HepG2 (cell line): ENCODE data around the gene SLAMF8. TPM values are rescaled to one million over a fixed set of nuclear protein-coding genes. Genes with fewer than 3 reads are reported as not detected.

ENCODE experiments used
- ATAC-seq: fragments of 200-7000 bp; cut with Tn5 transposase; 3 replicates; pipeline ENCODE4 v1.9.1; 2020; ENCODE audit warnings: mild to moderate bottlenecking, moderate library complexity
- BruUV-seq: library from RNA; stranded (reverse); fragments of 400-500 nt; replicated peaks from 2 replicates; lab custom pipeline; 2021; lab: Mats Ljungman, UMichigan
- CTCF ChIA-PET: fragments of 300-600 bp; formaldehyde crosslinking; extraction: SDS; loops from one replicate; lab custom pipeline; 2021; ENCODE audit warnings: low total read pairs, inconsistent platforms, low intra/inter-chr PET ratio; lab: Yijun Ruan, JAX
- POLR2A ChIA-PET: fragments of 350-600 bp; sonication (Branson Sonifier 250); formaldehyde crosslinking; loops from one replicate; lab custom pipeline; 2020; ENCODE audit warnings: antibody characterized with exemption, inconsistent platforms; lab: Yijun Ruan, JAX
- DNase-seq: peaks from one replicate; pipeline ENCODE4 v3.0.0-alpha.2; 2015; ENCODE audit warnings: low spot score
- FAIRE-seq: peaks from 3 replicates; lab custom pipeline; 2011; peaks lifted over from hg19 to GRCh38; lab: Jason Lieb, UNC
- H2AFZ ChIP-seq: one replicate; pipeline ENCODE4 v1.6.1; 2011; ENCODE audit warnings: low read length, inconsistent platforms
- H3K27ac ChIP-seq: fragments of 300-600 bp; 3 replicates; pipeline ENCODE4 v1.8.0; 2011; ENCODE audit warnings: mixed run types, mild to moderate bottlenecking, mixed read lengths, low read length, inconsistent platforms; ENCODE audit not compliant: insufficient read depth; ENCODE audit errors: extremely low read length
- H3K27me3 ChIP-seq, 2 experiments: fragments of 200-600 bp in 1 of 2; 2 replicates in 1 of 2; 3 replicates in 1 of 2; pipeline versions ENCODE4 v1.6.0 to v1.8.0; 2011; ENCODE audit warnings: low read length in 2 of 2, mild to moderate bottlenecking in 2 of 2, moderate library complexity in 2 of 2, inconsistent platforms in 1 of 2; ENCODE audit not compliant: insufficient read depth in 2 of 2, control insufficient read depth in 1 of 2
- H3K36me3 ChIP-seq, 2 experiments: fragments of 200-600 bp in 1 of 2; replicated peaks in 1 of 2; 2 replicates in 1 of 2; 3 replicates in 1 of 2; pipeline versions ENCODE4 v1.5.1 to v1.8.0; 2011; ENCODE audit warnings: low read length in 2 of 2, inconsistent platforms in 1 of 2; ENCODE audit not compliant: insufficient read depth in 2 of 2, control insufficient read depth in 1 of 2
- H3K4me1 ChIP-seq: 2 replicates; pipeline ENCODE4 v1.5.1; 2012; ENCODE audit warnings: low read length, inconsistent platforms; ENCODE audit not compliant: insufficient read depth
- H3K4me2 ChIP-seq: 2 replicates; pipeline ENCODE4 v1.6.0; 2011; ENCODE audit warnings: low read depth, low read length, inconsistent platforms
- H3K4me3 ChIP-seq, 3 experiments: fragments of 200-600 bp in 1 of 3; sonication (generic), shearing (Covaris generic) in 1 of 3; replicated peaks in 1 of 3; 2 replicates each; pipeline ENCODE4 v1.5.1; 2011 to 2016; ENCODE audit warnings: low read length in 3 of 3, inconsistent platforms in 2 of 3, low read depth in 2 of 3, mild to moderate bottlenecking in 2 of 3, control low read depth in 1 of 3, mixed read lengths in 1 of 3; ENCODE audit not compliant: insufficient read depth in 1 of 3
- H3K79me2 ChIP-seq: one replicate; pipeline ENCODE4 v1.6.1; 2011; ENCODE audit warnings: low read length, inconsistent platforms; ENCODE audit not compliant: insufficient read depth
- H3K9ac ChIP-seq: 2 replicates; pipeline ENCODE4 v1.6.0; 2011; ENCODE audit warnings: mild to moderate bottlenecking, low read depth, low read length, inconsistent platforms; ENCODE audit not compliant: insufficient read depth
- H3K9me3 ChIP-seq: 2 replicates; pipeline ENCODE4 v1.5.1; 2012; ENCODE audit warnings: mild to moderate bottlenecking, low read length
- H4K20me1 ChIP-seq: 2 replicates; pipeline ENCODE4 v1.6.0; 2011; ENCODE audit warnings: inconsistent platforms, mild to moderate bottlenecking, low read length, moderate library complexity; ENCODE audit not compliant: insufficient read depth
- CAMTA2 ChIP-seq: sonication (generic); formaldehyde crosslinking; IDR thresholded peaks from 2 replicates; pipeline ENCODE4 v1.4.0; 2020; ENCODE audit warnings: mild to moderate bottlenecking, missing genetic modification reagents, borderline replicate concordance
- FOXO1 ChIP-seq: sonication (generic); formaldehyde crosslinking; IDR thresholded peaks from 2 replicates; pipeline ENCODE4 v1.4.0; 2020; ENCODE audit warnings: missing genetic modification reagents
- GATA4 ChIP-seq: sonication (generic); IDR thresholded peaks from 2 replicates; pipeline ENCODE4 v1.6.1; 2016; ENCODE audit warnings: antibody characterized with exemption, low read depth, borderline replicate concordance
- HCFC1 ChIP-seq: fragments of 150-350 bp; IDR thresholded peaks from 2 replicates; pipeline ENCODE4 v1.6.1; 2014; ENCODE audit warnings: low read depth, low read length
- HNRNPH1 ChIP-seq: fragments of 200-400 bp; formaldehyde crosslinking; optimal IDR thresholded peaks from 2 replicates; pipeline ENCODE3; 2017; ENCODE audit warnings: mild to moderate bottlenecking, low read depth, low read length
- MAZ ChIP-seq, 2 experiments: sonication (generic) in 1 of 2; formaldehyde crosslinking in 1 of 2; IDR thresholded peaks; 2 replicates each; pipeline versions ENCODE4 v1.5.0 to v1.6.1; 2012 to 2020; ENCODE audit warnings: low read depth in 2 of 2, mild to moderate bottlenecking in 2 of 2, borderline replicate concordance in 1 of 2, improper control_type of control experiment in 1 of 2, low read length in 1 of 2, missing genetic modification reagents in 1 of 2, moderate library complexity in 1 of 2
- MEF2D ChIP-seq: sonication (generic); formaldehyde crosslinking; IDR thresholded peaks from 2 replicates; pipeline ENCODE4 v1.5.1; 2020; ENCODE audit warnings: mild to moderate bottlenecking, missing genetic modification reagents
- NFE2L2 ChIP-seq: fragments of 150-350 bp; IDR thresholded peaks from 2 replicates; pipeline ENCODE4 v1.6.1; 2014; ENCODE audit warnings: low read length
- PRDM4 ChIP-seq: sonication (generic); formaldehyde crosslinking; IDR thresholded peaks from 2 replicates; pipeline ENCODE4 v1.9.0; 2021; ENCODE audit warnings: missing genetic modification reagents, borderline replicate concordance
- RARG ChIP-seq: sonication (generic); formaldehyde crosslinking; IDR thresholded peaks from 2 replicates; pipeline ENCODE4 v1.4.0; 2020; ENCODE audit warnings: low read depth, mild to moderate bottlenecking, missing genetic modification reagents
- SOX13 ChIP-seq, 3 experiments: fragments of 450-650 bp in 1 of 3; sonication (generic) in 1 of 3; formaldehyde crosslinking in 1 of 3; IDR thresholded peaks in 2 of 3; conservative IDR thresholded peaks in 1 of 3; 2 replicates each; pipeline versions ENCODE4 v1.5.0 to v1.6.1; 2016 to 2020; ENCODE audit warnings: antibody characterized with exemption in 1 of 3, mild to moderate bottlenecking in 1 of 3, missing compliant biosample characterization in 1 of 3, missing genetic modification reagents in 1 of 3, moderate library complexity in 1 of 3
- SRSF1 ChIP-seq: fragments of 200-400 bp; formaldehyde crosslinking; optimal IDR thresholded peaks from 2 replicates; pipeline ENCODE3; 2017; ENCODE audit warnings: mild to moderate bottlenecking, low read depth, low read length, moderate library complexity
- SRSF9 ChIP-seq: fragments of 200-400 bp; formaldehyde crosslinking; IDR thresholded peaks from 2 replicates; pipeline ENCODE4 v1.6.1; 2018; ENCODE audit warnings: borderline replicate concordance, mild to moderate bottlenecking, low read depth, low read length; ENCODE audit not compliant: insufficient read depth, poor library complexity, severe bottlenecking
- SSRP1 ChIP-seq: IDR thresholded peaks from 2 replicates; pipeline ENCODE4 v1.6.1; 2016; ENCODE audit warnings: control low read depth
- TFDP2 ChIP-seq: sonication (generic); formaldehyde crosslinking; IDR thresholded peaks from 2 replicates; pipeline ENCODE4 v1.4.0; 2020; ENCODE audit warnings: missing genetic modification reagents
- ZBTB7B ChIP-seq: sonication (generic); formaldehyde crosslinking; IDR thresholded peaks from 2 replicates; pipeline ENCODE4 v1.4.0; 2020; ENCODE audit warnings: missing genetic modification reagents
- ZNF12 ChIP-seq: sonication (generic); formaldehyde crosslinking; IDR thresholded peaks from 2 replicates; pipeline ENCODE4 v1.5.0; 2020; ENCODE audit warnings: missing genetic modification reagents
- ZNF350 ChIP-seq: sonication (generic); formaldehyde crosslinking; IDR thresholded peaks from 2 replicates; pipeline ENCODE4 v1.4.0; 2020; ENCODE audit warnings: mild to moderate bottlenecking, low read depth, missing genetic modification reagents, borderline replicate concordance
- ZNF580 ChIP-seq: IDR thresholded peaks from 2 replicates; pipeline ENCODE4 v1.6.1; 2016; ENCODE audit warnings: low read depth, borderline replicate concordance
- ZNF598 ChIP-seq: sonication (generic); formaldehyde crosslinking; IDR thresholded peaks from 2 replicates; pipeline ENCODE4 v1.5.1; 2020; ENCODE audit warnings: mild to moderate bottlenecking, missing genetic modification reagents, borderline replicate concordance
- WGBS: methylation state at CpG from one replicate; pipeline ENCODE4 v1.1.6; 2017; ENCODE audit warnings: low lambda C conversion rate; 5-methylcytosine and 5-hydroxymethylcytosine counted together
- in situ Hi-C: cut with HindIII; loops from 2 replicates; pipeline ENCODE4 v1.10.0; 2017; ENCODE audit warnings: low pct_unique_long_range_greater_than_20kb; ENCODE audit not compliant: extremely low pct_ligation_motif_present
- intact Hi-C: fragments of 100-400 bp; cut with micrococcal nuclease; formaldehyde crosslinking; loops from one replicate; pipeline ENCODE4 v1.10.0; 2022; ENCODE audit not compliant: unreplicated experiment
- polyA plus RNA-seq, 8 experiments: library from polyadenylated mRNA; depleted of rRNA in 3 of 8; stranded (reverse) in 7 of 8; unstranded in 1 of 8; fragments of >200 nt; fragmentation: Illumina TruSeq in 4 of 8; extraction: Trizol in 4 of 8; gene quantifications; 2 replicates each; pipeline versions ENCODE4 v1.2.1 to v1.2.3, GENCODE V29; 2011 to 2016; ENCODE audit warnings: low read depth in 4 of 8, missing spikeins in 1 of 8, mixed read lengths in 1 of 8; ENCODE audit not compliant: insufficient read depth in 1 of 8
- total RNA-seq, 5 experiments: library from RNA; depleted of rRNA; stranded (reverse); fragments of >200 nt; fragmentation: Illumina TruSeq; extraction: Trizol; gene quantifications; 2 replicates each; pipeline ENCODE4 v1.2.3, GENCODE V29; 2016; ENCODE audit warnings: low read depth in 1 of 5

The SLAMF8 gene
- total and polyA plus RNA-seq, 2 of the 13 experiments (the other 11 are each of a cell fraction or from before 2014, with no cell fraction given) = not detected

GRCh38 chr1:159781992-159782391 is 44.7 kb upstream of the SLAMF8 start:
- no TSS peak for BruUV-seq
- Histone ChIP-seq H3K4me1 (no peaks in the 10 kb centered on the region), H3K9ac (no peak overlapping the region), H3K4me3 (no peak overlapping the region), H3K9me3 (no peaks in the 10 kb centered on the region), H3K79me2 (no peaks in the 10 kb centered on the region), H4K20me1 (no peaks in the 10 kb centered on the region), H2AFZ (no peak overlapping the region), H3K4me2 (no peak overlapping the region), H3K27ac (no peak overlapping the region), H3K27me3 (no peaks in the 10 kb centered on the region), H3K36me3 (no peaks in the 10 kb centered on the region)
- DNase-seq (no peak), ATAC-seq (no peak; the same call in 1 of the 3 replicates), FAIRE-seq (no peak)
- no peak for TF ChIP-seq SOX13 (IDR thresholded peaks at IDR 0.05)
- no peak for TF ChIP-seq SOX13 (CRISPR knock-in tag; conservative IDR thresholded peaks at IDR 0.05 in 1 of 2, IDR thresholded peaks at IDR 0.05 in 1 of 2)
- TF ChIP-seq HCFC1 = no peak
- TF ChIP-seq SSRP1 (CRISPR knock-in tag) = no peak
- TF ChIP-seq SRSF9 = no peak
- no peak for TF ChIP-seq MEF2D
- no peak for TF ChIP-seq ZNF580 (CRISPR knock-in tag)
- TF ChIP-seq ZNF350 (CRISPR knock-in tag) = no peak
- TF ChIP-seq NFE2L2 = no peak
- no peak for TF ChIP-seq TFDP2
- TF ChIP-seq ZNF12 (CRISPR knock-in tag) = no peak
- TF ChIP-seq MAZ (IDR thresholded peaks at IDR 0.05; ENCODE audit: borderline replicate concordance, low read depth, low read length) = no peak
- no peak for TF ChIP-seq MAZ (CRISPR knock-in tag; IDR thresholded peaks at IDR 0.05; ENCODE audit: low read depth)
- TF ChIP-seq PRDM4 (CRISPR knock-in tag) = no peak
- no peak for TF ChIP-seq CAMTA2 (CRISPR knock-in tag)
- no peak for TF ChIP-seq ZNF598
- no peak for TF ChIP-seq HNRNPH1
- no peak for TF ChIP-seq RARG (CRISPR knock-in tag)
- no peak for TF ChIP-seq GATA4
- no peak for TF ChIP-seq FOXO1 (CRISPR knock-in tag)
- TF ChIP-seq SRSF1 = no peak
- TF ChIP-seq ZBTB7B = no peak
- 30% methylated on average over 7 of the region's 12 CpGs for WGBS
- ChIA-PET POLR2A (no interaction called here), CTCF (no interaction called here)
- in situ Hi-C loops (no loop called here), intact Hi-C loops (no loop called here)
